Uterus (tissue), 4 donors: Measurements from ENCODE around the gene NPC2. TPM values are rescaled to one million over a fixed set of nuclear protein-coding genes. Genes with fewer than 3 reads are reported as not detected.
A peak's percentile ranks its signal among the peaks of the same experiment; 100 is the strongest.

Experiments used
- DNase-seq, 2 donors: peaks; one replicate each; pipeline ENCODE4 v3.0.0-alpha.2; 2019 to 2020
- H3K27ac ChIP-seq, 2 donors: fragments of 200-600 bp; sonication (generic); 1 replicate in 1 of 2; 2 replicates in 1 of 2; pipeline ENCODE4 v1.5.1; 2016 to 2018
- H3K27me3 ChIP-seq, 2 donors: fragments of 200-600 bp; sonication (generic); one replicate each; pipeline ENCODE4 v1.5.1; 2018 to 2019; ENCODE audit warnings: control low read depth in 1 of 2
- H3K36me3 ChIP-seq, 2 donors: fragments of 200-600 bp; sonication (generic); one replicate each; pipeline ENCODE4 v1.5.1; 2019; ENCODE audit warnings: control low read depth in 1 of 2
- H3K4me1 ChIP-seq, 2 donors: fragments of 200-600 bp; sonication (generic); one replicate each; pipeline ENCODE4 v1.5.1; 2018 to 2019; ENCODE audit warnings: control low read depth in 1 of 2
- H3K4me3 ChIP-seq, 2 donors: fragments of 200-600 bp; sonication (generic); 1 replicate in 1 of 2; 2 replicates in 1 of 2; pipeline ENCODE4 v1.5.1; 2018 to 2019; ENCODE audit warnings: mild to moderate bottlenecking in 1 of 2
- H3K9me3 ChIP-seq, 2 donors: fragments of 200-600 bp; sonication (generic); one replicate each; pipeline ENCODE4 v1.5.1; 2019; ENCODE audit warnings: control low read depth in 1 of 2
- POLR2A ChIP-seq, 2 donors: fragments of 450-650 bp; IDR thresholded peaks; one replicate each; pipeline ENCODE4 v1.6.1; 2016; ENCODE audit warnings: antibody characterized with exemption in 2 of 2, mild to moderate bottlenecking in 1 of 2, moderate library complexity in 1 of 2
- intact Hi-C: fragments of 100-400 bp; cut with DNase I; formaldehyde crosslinking; loops from one replicate; pipeline ENCODE4 v1.15.1; 2023; ENCODE audit warnings: low total_unique reads
- total RNA-seq, 4 donors: library from RNA; depleted of rRNA in 3 of 4; stranded (reverse); fragments of >200 nt in 3 of 4; gene quantifications; one replicate each; pipeline versions ENCODE4 v1.1.0 to v1.2.4, GENCODE V29; 2014 to 2023
- TF ChIP-seq, protein P1 (sequence below), 4 experiments: fragments of 200-600 bp in 2 of 4; fragments of 450-650 bp in 2 of 4; sonication (generic) in 2 of 4; IDR thresholded peaks; one replicate each; pipeline ENCODE4 v1.5.1; 2016 to 2019; ENCODE audit warnings: antibody characterized with exemption in 4 of 4, mild to moderate bottlenecking in 2 of 4, moderate library complexity in 1 of 4
- donor health status: DM: yes; HTN: yes; CAD: no.

Gene NPC2
- total RNA-seq, result 100 to 1,000 TPM; 151 to 353 (median 209) TPM

DNA sequence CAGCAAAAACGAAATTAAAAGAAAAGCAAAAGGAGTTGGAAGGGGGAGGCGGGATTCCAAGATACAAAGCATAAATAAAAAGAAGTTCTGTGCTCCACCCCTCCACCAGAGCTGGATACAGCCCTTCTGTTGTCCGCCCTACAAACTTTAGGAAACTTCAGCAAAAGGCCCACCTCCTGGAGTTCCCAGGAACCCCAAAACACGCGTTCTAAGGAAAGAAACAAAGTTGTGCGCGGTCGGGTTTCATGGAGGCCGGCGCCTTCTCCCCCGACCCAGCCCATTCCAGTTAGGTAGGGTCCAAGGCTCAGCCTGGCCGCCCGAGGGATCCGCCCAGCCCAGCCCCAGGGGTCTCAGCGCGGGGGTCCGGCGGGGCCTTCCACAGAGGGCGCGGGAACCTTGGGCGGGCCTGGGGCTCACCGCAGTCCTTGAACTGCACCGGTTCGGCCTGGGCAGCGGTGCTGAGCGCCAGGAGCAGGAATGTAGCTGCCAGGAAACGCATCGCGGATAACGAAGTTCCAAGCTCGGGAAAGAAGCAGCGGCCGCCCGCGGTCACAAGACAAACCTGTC, at the start of gene NPC2:
TSS of gene NPC2 (minus strand) at position 530 of the 567 bp plus-strand sequence. CDS start at position 499, 31 bp downstream.
- H3K9me3 ChIP-seq, result no peaks in the 10 kb centered on the region
- no peaks in the 10 kb centered on the region for H3K27me3 ChIP-seq
- peaks cover 0 to 8% of the 10 kb centered on the region in 2 donors for H3K4me1 ChIP-seq
- no peak for DNase-seq
- intact Hi-C loops, result no loop called here
- peak within 1 kb of the TSS; percentile 82 to 92 for H3K4me3 ChIP-seq
- peak within 1 kb of the TSS; percentile 98 to 99 for H3K27ac ChIP-seq
- H3K36me3 ChIP-seq, result no peaks in the 10 kb centered on the region
- TF ChIP-seq, protein P1, sequence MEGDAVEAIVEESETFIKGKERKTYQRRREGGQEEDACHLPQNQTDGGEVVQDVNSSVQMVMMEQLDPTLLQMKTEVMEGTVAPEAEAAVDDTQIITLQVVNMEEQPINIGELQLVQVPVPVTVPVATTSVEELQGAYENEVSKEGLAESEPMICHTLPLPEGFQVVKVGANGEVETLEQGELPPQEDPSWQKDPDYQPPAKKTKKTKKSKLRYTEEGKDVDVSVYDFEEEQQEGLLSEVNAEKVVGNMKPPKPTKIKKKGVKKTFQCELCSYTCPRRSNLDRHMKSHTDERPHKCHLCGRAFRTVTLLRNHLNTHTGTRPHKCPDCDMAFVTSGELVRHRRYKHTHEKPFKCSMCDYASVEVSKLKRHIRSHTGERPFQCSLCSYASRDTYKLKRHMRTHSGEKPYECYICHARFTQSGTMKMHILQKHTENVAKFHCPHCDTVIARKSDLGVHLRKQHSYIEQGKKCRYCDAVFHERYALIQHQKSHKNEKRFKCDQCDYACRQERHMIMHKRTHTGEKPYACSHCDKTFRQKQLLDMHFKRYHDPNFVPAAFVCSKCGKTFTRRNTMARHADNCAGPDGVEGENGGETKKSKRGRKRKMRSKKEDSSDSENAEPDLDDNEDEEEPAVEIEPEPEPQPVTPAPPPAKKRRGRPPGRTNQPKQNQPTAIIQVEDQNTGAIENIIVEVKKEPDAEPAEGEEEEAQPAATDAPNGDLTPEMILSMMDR (IDR thresholded peaks at IDR 0.05), result no peak
- peak; percentile 73 to 77 for TF ChIP-seq POLR2A (IDR thresholded peaks at IDR 0.05)

GRCh38 chr14:74542056-74542685, 49.1 kb upstream of the NPC2 start:
- no peak overlapping the region for H3K27ac ChIP-seq
- no peaks in the 10 kb centered on the region for H3K9me3 ChIP-seq
- no peak for DNase-seq
- TF ChIP-seq POLR2A (IDR thresholded peaks at IDR 0.05), result no peak
- TF ChIP-seq, protein P1 (IDR thresholded peaks at IDR 0.05), result no peak
- no peaks in the 10 kb centered on the region for H3K36me3 ChIP-seq
- intact Hi-C loops, result no loop called here
- no peak overlapping the region for H3K4me3 ChIP-seq
- no peaks in the 10 kb centered on the region for H3K4me1 ChIP-seq
- H3K27me3 ChIP-seq, result no peaks in the 10 kb centered on the region

DNA sequence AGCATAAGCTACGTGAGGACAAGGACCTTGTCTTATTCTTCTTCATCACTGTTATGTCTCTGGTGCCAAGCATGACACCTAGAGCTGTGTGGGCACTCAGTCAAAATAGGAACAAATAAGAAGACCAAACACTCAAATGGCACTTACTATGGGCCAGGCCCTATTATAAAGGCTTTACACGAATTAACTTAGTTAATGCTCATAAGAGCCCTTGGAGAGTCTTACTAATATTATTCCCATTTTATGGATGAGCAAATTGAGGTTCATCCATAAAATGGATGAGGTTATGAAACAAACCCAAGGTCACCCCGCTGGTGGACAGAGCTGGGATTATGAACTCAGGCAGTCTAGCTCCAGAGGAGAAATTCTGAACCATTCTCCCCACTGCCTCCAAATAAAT, 48.1 kb upstream of the NPC2 start:
- TF ChIP-seq, protein P1 (IDR thresholded peaks at IDR 0.05), result no peak
- no peak for TF ChIP-seq POLR2A (IDR thresholded peaks at IDR 0.05)
- DNase-seq, result no peak
- no peaks in the 10 kb centered on the region for H3K4me1 ChIP-seq
- no peaks in the 10 kb centered on the region for H3K36me3 ChIP-seq
- intact Hi-C loops, result no loop called here
- no peak overlapping the region for H3K4me3 ChIP-seq
- H3K27ac ChIP-seq, result no peak overlapping the region
- H3K27me3 ChIP-seq, result no peaks in the 10 kb centered on the region
- no peaks in the 10 kb centered on the region for H3K9me3 ChIP-seq

DNA sequence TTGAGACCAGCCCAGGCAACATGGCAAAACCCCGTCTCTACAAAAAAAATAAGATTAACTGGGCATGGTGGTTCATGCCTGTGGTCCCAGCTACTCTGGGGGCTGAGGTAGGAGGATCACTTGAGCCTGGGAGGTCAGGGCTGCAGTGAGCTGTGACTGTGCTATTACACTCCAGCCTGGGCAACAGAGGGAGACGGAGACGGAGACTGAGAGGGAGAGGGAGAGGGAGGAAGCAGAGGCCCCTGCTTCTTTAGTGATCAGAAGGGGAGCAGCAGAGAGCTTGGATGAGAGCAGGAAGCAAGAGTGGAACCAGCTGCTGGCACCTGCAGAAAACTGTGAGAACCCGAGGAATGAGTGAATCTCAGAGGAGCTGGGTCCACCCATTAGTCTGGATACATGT, 46.4 kb upstream of the NPC2 start:
- H3K27ac ChIP-seq, result no peak overlapping the region
- TF ChIP-seq, protein P1 (IDR thresholded peaks at IDR 0.05), result no peak
- H3K4me1 ChIP-seq, result no peaks in the 10 kb centered on the region
- DNase-seq, result no peak
- no peaks in the 10 kb centered on the region for H3K9me3 ChIP-seq
- intact Hi-C loops, result no loop called here
- H3K36me3 ChIP-seq, result no peaks in the 10 kb centered on the region
- no peaks in the 10 kb centered on the region for H3K27me3 ChIP-seq
- H3K4me3 ChIP-seq, result no peak overlapping the region
